HepG2 (cell line): ENCODE measurements around the gene RNF5. TPM values are rescaled to one million over a fixed set of nuclear protein-coding genes. Genes with fewer than 3 reads are reported as not detected.

Experiments used
- ATAC-seq: fragments of 200-7000 bp; cut with Tn5 transposase; 3 replicates; pipeline ENCODE4 v1.9.1; 2020; ENCODE audit warnings: mild to moderate bottlenecking, moderate library complexity
- BruUV-seq: library from RNA; stranded (reverse); fragments of 400-500 nt; replicated peaks from 2 replicates; lab custom pipeline; 2021; lab: Mats Ljungman, UMichigan
- CTCF ChIA-PET: fragments of 300-600 bp; formaldehyde crosslinking; extraction: SDS; loops from one replicate; lab custom pipeline; 2021; ENCODE audit warnings: low total read pairs, inconsistent platforms, low intra/inter-chr PET ratio; lab: Yijun Ruan, JAX
- POLR2A ChIA-PET: fragments of 350-600 bp; sonication (Branson Sonifier 250); formaldehyde crosslinking; loops from one replicate; lab custom pipeline; 2020; ENCODE audit warnings: antibody characterized with exemption, inconsistent platforms; lab: Yijun Ruan, JAX
- DNase-seq: peaks from one replicate; pipeline ENCODE4 v3.0.0-alpha.2; 2015; ENCODE audit warnings: low spot score
- FAIRE-seq: peaks from 3 replicates; lab custom pipeline; 2011; peaks lifted over from hg19 to GRCh38; lab: Jason Lieb, UNC
- H2AFZ ChIP-seq: one replicate; pipeline ENCODE4 v1.6.1; 2011; ENCODE audit warnings: low read length, inconsistent platforms
- H3K27ac ChIP-seq: fragments of 300-600 bp; 3 replicates; pipeline ENCODE4 v1.8.0; 2011; ENCODE audit warnings: mixed run types, mild to moderate bottlenecking, mixed read lengths, low read length, inconsistent platforms; ENCODE audit not compliant: insufficient read depth; ENCODE audit errors: extremely low read length
- H3K27me3 ChIP-seq, 2 experiments: fragments of 200-600 bp in 1 of 2; 2 replicates in 1 of 2; 3 replicates in 1 of 2; pipeline versions ENCODE4 v1.6.0 to v1.8.0; 2011; ENCODE audit warnings: low read length in 2 of 2, mild to moderate bottlenecking in 2 of 2, moderate library complexity in 2 of 2, inconsistent platforms in 1 of 2; ENCODE audit not compliant: insufficient read depth in 2 of 2, control insufficient read depth in 1 of 2
- H3K36me3 ChIP-seq, 2 experiments: fragments of 200-600 bp in 1 of 2; replicated peaks in 1 of 2; 2 replicates in 1 of 2; 3 replicates in 1 of 2; pipeline versions ENCODE4 v1.5.1 to v1.8.0; 2011; ENCODE audit warnings: low read length in 2 of 2, inconsistent platforms in 1 of 2; ENCODE audit not compliant: insufficient read depth in 2 of 2, control insufficient read depth in 1 of 2
- H3K4me1 ChIP-seq: 2 replicates; pipeline ENCODE4 v1.5.1; 2012; ENCODE audit warnings: low read length, inconsistent platforms; ENCODE audit not compliant: insufficient read depth
- H3K4me2 ChIP-seq: 2 replicates; pipeline ENCODE4 v1.6.0; 2011; ENCODE audit warnings: low read depth, low read length, inconsistent platforms
- H3K4me3 ChIP-seq, 3 experiments: fragments of 200-600 bp in 1 of 3; sonication (generic), shearing (Covaris generic) in 1 of 3; replicated peaks in 1 of 3; 2 replicates each; pipeline ENCODE4 v1.5.1; 2011 to 2016; ENCODE audit warnings: low read length in 3 of 3, inconsistent platforms in 2 of 3, low read depth in 2 of 3, mild to moderate bottlenecking in 2 of 3, control low read depth in 1 of 3, mixed read lengths in 1 of 3; ENCODE audit not compliant: insufficient read depth in 1 of 3
- H3K79me2 ChIP-seq: one replicate; pipeline ENCODE4 v1.6.1; 2011; ENCODE audit warnings: low read length, inconsistent platforms; ENCODE audit not compliant: insufficient read depth
- H3K9ac ChIP-seq: 2 replicates; pipeline ENCODE4 v1.6.0; 2011; ENCODE audit warnings: mild to moderate bottlenecking, low read depth, low read length, inconsistent platforms; ENCODE audit not compliant: insufficient read depth
- H3K9me3 ChIP-seq: 2 replicates; pipeline ENCODE4 v1.5.1; 2012; ENCODE audit warnings: mild to moderate bottlenecking, low read length
- H4K20me1 ChIP-seq: 2 replicates; pipeline ENCODE4 v1.6.0; 2011; ENCODE audit warnings: inconsistent platforms, mild to moderate bottlenecking, low read length, moderate library complexity; ENCODE audit not compliant: insufficient read depth
- ATF4 ChIP-seq, 2 experiments: fragments of 450-650 bp in 1 of 2; sonication (generic) in 1 of 2; formaldehyde crosslinking; IDR thresholded peaks; 2 replicates each; pipeline versions ENCODE4 v1.5.0 to v1.8.0; 2020 to 2022; ENCODE audit warnings: mild to moderate bottlenecking in 1 of 2, missing genetic modification reagents in 1 of 2
- ATF7 ChIP-seq, 2 experiments: fragments of 450-650 bp in 1 of 2; sonication (generic) in 1 of 2; formaldehyde crosslinking in 1 of 2; IDR thresholded peaks; 2 replicates each; pipeline versions ENCODE4 v1.4.0 to v1.6.1; 2016 to 2020; ENCODE audit warnings: antibody characterized with exemption in 1 of 2, mild to moderate bottlenecking in 1 of 2, missing genetic modification reagents in 1 of 2
- CEBPB ChIP-seq: IDR thresholded peaks from 2 replicates; pipeline ENCODE4 v1.6.1; 2011; ENCODE audit warnings: low read depth, low read length, improper control_type of control experiment, borderline replicate concordance
- CEBPG ChIP-seq: IDR thresholded peaks from 2 replicates; pipeline ENCODE4 v1.6.1; 2016
- ELF1 ChIP-seq: sonication (generic); formaldehyde crosslinking; IDR thresholded peaks from 2 replicates; pipeline ENCODE4 v1.4.0; 2020; ENCODE audit warnings: missing genetic modification reagents
- HNF1B ChIP-seq: sonication (generic); formaldehyde crosslinking; IDR thresholded peaks from 2 replicates; pipeline ENCODE4 v1.5.1; 2020; ENCODE audit warnings: mild to moderate bottlenecking, moderate library complexity, missing genetic modification reagents
- ZNF44 ChIP-seq: sonication (generic); formaldehyde crosslinking; IDR thresholded peaks from 2 replicates; pipeline ENCODE4 v1.5.1; 2020; ENCODE audit warnings: mild to moderate bottlenecking, missing genetic modification reagents
- WGBS: methylation state at CpG from one replicate; pipeline ENCODE4 v1.1.6; 2017; ENCODE audit warnings: low lambda C conversion rate; 5-methylcytosine and 5-hydroxymethylcytosine counted together
- in situ Hi-C: cut with HindIII; loops from 2 replicates; pipeline ENCODE4 v1.10.0; 2017; ENCODE audit warnings: low pct_unique_long_range_greater_than_20kb; ENCODE audit not compliant: extremely low pct_ligation_motif_present
- intact Hi-C: fragments of 100-400 bp; cut with micrococcal nuclease; formaldehyde crosslinking; loops from one replicate; pipeline ENCODE4 v1.10.0; 2022; ENCODE audit not compliant: unreplicated experiment
- polyA plus RNA-seq, 8 experiments: library from polyadenylated mRNA; depleted of rRNA in 3 of 8; stranded (reverse) in 7 of 8; unstranded in 1 of 8; fragments of >200 nt; fragmentation: Illumina TruSeq in 4 of 8; extraction: Trizol in 4 of 8; gene quantifications; 2 replicates each; pipeline versions ENCODE4 v1.2.1 to v1.2.3, GENCODE V29; 2011 to 2016; ENCODE audit warnings: low read depth in 4 of 8, missing spikeins in 1 of 8, mixed read lengths in 1 of 8; ENCODE audit not compliant: insufficient read depth in 1 of 8
- total RNA-seq, 5 experiments: library from RNA; depleted of rRNA; stranded (reverse); fragments of >200 nt; fragmentation: Illumina TruSeq; extraction: Trizol; gene quantifications; 2 replicates each; pipeline ENCODE4 v1.2.3, GENCODE V29; 2016; ENCODE audit warnings: low read depth in 1 of 5

Gene RNF5
- total and polyA plus RNA-seq, 2 of the 13 experiments (the other 11 are each of a cell fraction or from before 2014, with no cell fraction given), result 98.0 to 131 TPM

DNA sequence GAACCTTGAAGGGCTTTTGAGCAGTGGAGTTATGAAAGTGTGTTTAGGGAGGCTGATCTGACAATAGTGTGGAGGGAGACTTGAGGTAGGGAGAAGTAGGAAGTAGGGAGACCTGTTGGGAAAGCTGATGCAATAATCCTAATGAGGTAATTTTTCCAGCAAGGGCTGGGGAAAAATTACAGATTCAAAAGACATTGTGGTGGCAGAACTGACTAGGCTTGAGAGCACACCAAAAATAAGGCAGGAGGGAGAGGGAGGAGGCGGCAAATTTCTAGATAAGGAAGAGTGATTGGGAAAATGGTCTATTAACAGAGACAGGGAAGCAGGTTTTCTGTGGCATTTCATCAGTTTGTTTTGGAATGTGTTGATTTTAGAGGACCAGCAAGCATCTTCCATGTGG lies 31.9 kb upstream of the RNF5 start:
- Histone ChIP-seq H3K79me2 (no peaks in the 10 kb centered on the region), H3K4me2 (no peak overlapping the region), H3K9me3 (no peaks in the 10 kb centered on the region), H3K36me3 (no peaks in the 10 kb centered on the region), H3K27me3 (peaks cover 0 to 5% of the 10 kb centered on the region in 2 experiments; a peak in 1 of 5 replicates), H3K27ac (no peak overlapping the region), H3K4me3 (no peak overlapping the region), H2AFZ (peak overlapping the region; percentile 29), H3K4me1 (peaks cover 20% of the 10 kb centered on the region), H3K9ac (no peak overlapping the region), H4K20me1 (no peaks in the 10 kb centered on the region)
- no TSS peak for BruUV-seq
- ChIA-PET POLR2A (interaction anchor here (1.2 to 1.4 kb wide), 2 partner anchors 18 to 30 kb away, joined by 3 to 4 read pairs; partner anchors contain the start of gene ATF6B), CTCF (no interaction called here)
- TF ChIP-seq ELF1 (CRISPR knock-in tag) (0 out of 2 replicates have a peak, but pooled peaks have one; percentile 14), ATF7 (IDR thresholded peaks at IDR 0.05) (peak; percentile 43; the same call in 1 of the 2 replicates), ATF7 (CRISPR knock-in tag; IDR thresholded peaks at IDR 0.05) (no peak), HNF1B (CRISPR knock-in tag) (no peak), CEBPB (peak; percentile 52; the same call in 1 of the 2 replicates), CEBPG (CRISPR knock-in tag) (peak; percentile 52; the same call in 1 of the 2 replicates), ATF4 (CRISPR knock-in tag; IDR thresholded peaks at IDR 0.05) (peak in 1 of 2 experiments; percentile 92; a peak in 2 of 4 replicates), ZNF44 (CRISPR knock-in tag) (no peak)
- no peak for FAIRE-seq
- 70% methylated on average over 1 of the region's 1 CpG for WGBS
- ATAC-seq, result no peak
- in situ Hi-C loops (no loop called here), intact Hi-C loops (no loop called here)
- DNase-seq, result no peak
